ENCODE measurements around the gene MORN4. TPM values are rescaled to one million over a fixed set of nuclear protein-coding genes. Genes with fewer than 3 reads are reported as not detected.

MORN4 gene
- total and polyA plus RNA-seq, 9 of the 15 experiments (the other 6 are each of a cell fraction or from before 2014, with no cell fraction given): 8.3 to 23.9 (median 11.7) TPM

Other genes with a start within 250 kb of the MORN4 start
Only the 7 nearest of the 15 such genes appear.
- gene ANKRD2, start 60.7 kb downstream of the MORN4 start, total RNA-seq (2014; rRNA removed): not detected in 2 replicates
- not detected in 2 replicates for gene ANKRD2, start 60.7 kb downstream of the MORN4 start, total RNA-seq (2014; rRNA removed; fragmentation: Illumina TruSeq; extraction: Trizol)
- not detected in 2 replicates for gene ANKRD2, start 60.7 kb downstream of the MORN4 start, total RNA-seq (2015; rRNA removed; fragmentation: Illumina TruSeq; extraction: Trizol)
- gene ANKRD2, start 60.7 kb downstream of the MORN4 start, total RNA-seq (2021): not detected in 2 replicates
- gene ANKRD2, start 60.7 kb downstream of the MORN4 start, polyA plus RNA-seq (2011; rRNA removed): not detected in 2 replicates
- gene ANKRD2, start 60.7 kb downstream of the MORN4 start, polyA plus RNA-seq (2014; fragmentation: Illumina TruSeq; extraction: Trizol): not detected in 2 replicates
- gene ANKRD2, start 60.7 kb downstream of the MORN4 start, polyA plus RNA-seq (2014; fragmentation: Nextera tagmentation; extraction: Ambion mirVana): not detected
- gene ANKRD2, start 60.7 kb downstream of the MORN4 start, polyA plus RNA-seq (2014; rRNA removed): not detected in 2 replicates
- not detected in 2 replicates for gene HOGA1, start 49.1 kb downstream of the MORN4 start, total RNA-seq (2014; rRNA removed)
- not detected in 2 replicates for gene HOGA1, start 49.1 kb downstream of the MORN4 start, total RNA-seq (2014; rRNA removed; fragmentation: Illumina TruSeq; extraction: Trizol)
- not detected in 2 replicates for gene HOGA1, start 49.1 kb downstream of the MORN4 start, total RNA-seq (2015; rRNA removed; fragmentation: Illumina TruSeq; extraction: Trizol)
- not detected in 2 replicates for gene HOGA1, start 49.1 kb downstream of the MORN4 start, total RNA-seq (2021)
- gene HOGA1, start 49.1 kb downstream of the MORN4 start, polyA plus RNA-seq (2011; rRNA removed): not detected in 2 replicates
- not detected in 2 replicates for gene HOGA1, start 49.1 kb downstream of the MORN4 start, polyA plus RNA-seq (2014; fragmentation: Illumina TruSeq; extraction: Trizol)
- not detected for gene HOGA1, start 49.1 kb downstream of the MORN4 start, polyA plus RNA-seq (2014; fragmentation: Nextera tagmentation; extraction: Ambion mirVana)
- not detected in 2 replicates for gene HOGA1, start 49.1 kb downstream of the MORN4 start, polyA plus RNA-seq (2014; rRNA removed)
- gene C10orf62, start 43.8 kb downstream of the MORN4 start, total RNA-seq (2014; rRNA removed): not detected in 2 replicates
- not detected in 2 replicates for gene C10orf62, start 43.8 kb downstream of the MORN4 start, total RNA-seq (2014; rRNA removed; fragmentation: Illumina TruSeq; extraction: Trizol)
- gene C10orf62, start 43.8 kb downstream of the MORN4 start, total RNA-seq (2015; rRNA removed; fragmentation: Illumina TruSeq; extraction: Trizol): not detected in 2 replicates
- not detected in 2 replicates for gene C10orf62, start 43.8 kb downstream of the MORN4 start, total RNA-seq (2021)
- gene C10orf62, start 43.8 kb downstream of the MORN4 start, polyA plus RNA-seq (2011; rRNA removed): not detected in 2 replicates
- gene C10orf62, start 43.8 kb downstream of the MORN4 start, polyA plus RNA-seq (2014; fragmentation: Illumina TruSeq; extraction: Trizol): not detected in 2 replicates
- gene C10orf62, start 43.8 kb downstream of the MORN4 start, polyA plus RNA-seq (2014; fragmentation: Nextera tagmentation; extraction: Ambion mirVana): not detected
- not detected in 2 replicates for gene C10orf62, start 43.8 kb downstream of the MORN4 start, polyA plus RNA-seq (2014; rRNA removed)
- gene PI4K2A, start 7.2 kb upstream of the MORN4 start, total RNA-seq (2014; rRNA removed): 16.5 and 18.2 TPM in 2 replicates
- gene PI4K2A, start 7.2 kb upstream of the MORN4 start, total RNA-seq (2014; rRNA removed; fragmentation: Illumina TruSeq; extraction: Trizol): 11.1 and 11.3 TPM in 2 replicates
- gene PI4K2A, start 7.2 kb upstream of the MORN4 start, total RNA-seq (2015; rRNA removed; fragmentation: Illumina TruSeq; extraction: Trizol): 12.2 and 13.3 TPM in 2 replicates
- 18.6 and 20.1 TPM in 2 replicates for gene PI4K2A, start 7.2 kb upstream of the MORN4 start, total RNA-seq (2021)
- 24.2 and 28.4 TPM in 2 replicates for gene PI4K2A, start 7.2 kb upstream of the MORN4 start, polyA plus RNA-seq (2011; rRNA removed)
- 18.9 and 20.3 TPM in 2 replicates for gene PI4K2A, start 7.2 kb upstream of the MORN4 start, polyA plus RNA-seq (2014; fragmentation: Illumina TruSeq; extraction: Trizol)
- 1 to 10 TPM; 4.4 to 6.3 TPM for gene PI4K2A, start 7.2 kb upstream of the MORN4 start, polyA plus RNA-seq (2014; fragmentation: Nextera tagmentation; extraction: Ambion mirVana)
- gene PI4K2A, start 7.2 kb upstream of the MORN4 start, polyA plus RNA-seq (2014; rRNA removed): 16.4 and 18.9 TPM in 2 replicates
- 10.4 and 15.9 TPM in 2 replicates for gene AVPI1, start 53.7 kb upstream of the MORN4 start, total RNA-seq (2014; rRNA removed)
- gene AVPI1, start 53.7 kb upstream of the MORN4 start, total RNA-seq (2014; rRNA removed; fragmentation: Illumina TruSeq; extraction: Trizol): 3.8 and 4.4 TPM in 2 replicates
- 7.4 TPM in 2 replicates for gene AVPI1, start 53.7 kb upstream of the MORN4 start, total RNA-seq (2015; rRNA removed; fragmentation: Illumina TruSeq; extraction: Trizol)
- 9.1 and 10.8 TPM in 2 replicates for gene AVPI1, start 53.7 kb upstream of the MORN4 start, total RNA-seq (2021)
- 7.5 and 9.9 TPM in 2 replicates for gene AVPI1, start 53.7 kb upstream of the MORN4 start, polyA plus RNA-seq (2011; rRNA removed)
- gene AVPI1, start 53.7 kb upstream of the MORN4 start, polyA plus RNA-seq (2014; fragmentation: Illumina TruSeq; extraction: Trizol): 5.8 and 6.6 TPM in 2 replicates
- gene AVPI1, start 53.7 kb upstream of the MORN4 start, polyA plus RNA-seq (2014; fragmentation: Nextera tagmentation; extraction: Ambion mirVana): 1 to 10 TPM in 1 of 2 experiments, under 1 TPM in 1; 0.90 to 1.9 TPM
- 9.5 and 10.4 TPM in 2 replicates for gene AVPI1, start 53.7 kb upstream of the MORN4 start, polyA plus RNA-seq (2014; rRNA removed)
- gene MARVELD1, start 80.2 kb upstream of the MORN4 start, total RNA-seq (2014; rRNA removed): 2.8 and 5.6 TPM in 2 replicates
- gene MARVELD1, start 80.2 kb upstream of the MORN4 start, total RNA-seq (2014; rRNA removed; fragmentation: Illumina TruSeq; extraction: Trizol): 4.2 and 5.3 TPM in 2 replicates
- 5.7 and 7.1 TPM in 2 replicates for gene MARVELD1, start 80.2 kb upstream of the MORN4 start, total RNA-seq (2015; rRNA removed; fragmentation: Illumina TruSeq; extraction: Trizol)
- gene MARVELD1, start 80.2 kb upstream of the MORN4 start, total RNA-seq (2021): 9.8 and 9.9 TPM in 2 replicates
- gene MARVELD1, start 80.2 kb upstream of the MORN4 start, polyA plus RNA-seq (2011; rRNA removed): 9.5 and 14.7 TPM in 2 replicates
- gene MARVELD1, start 80.2 kb upstream of the MORN4 start, polyA plus RNA-seq (2014; fragmentation: Illumina TruSeq; extraction: Trizol): 8.9 and 12.5 TPM in 2 replicates
- gene MARVELD1, start 80.2 kb upstream of the MORN4 start, polyA plus RNA-seq (2014; fragmentation: Nextera tagmentation; extraction: Ambion mirVana): 1 to 10 TPM; 2.7 to 3.6 TPM
- 5.3 and 6.5 TPM in 2 replicates for gene MARVELD1, start 80.2 kb upstream of the MORN4 start, polyA plus RNA-seq (2014; rRNA removed)
- gene ZFYVE27, start 103.6 kb upstream of the MORN4 start, total RNA-seq (2014; rRNA removed): 15.3 and 16.6 TPM in 2 replicates
- 8.8 and 12.5 TPM in 2 replicates for gene ZFYVE27, start 103.6 kb upstream of the MORN4 start, total RNA-seq (2014; rRNA removed; fragmentation: Illumina TruSeq; extraction: Trizol)
- 13.3 and 13.9 TPM in 2 replicates for gene ZFYVE27, start 103.6 kb upstream of the MORN4 start, total RNA-seq (2015; rRNA removed; fragmentation: Illumina TruSeq; extraction: Trizol)
- gene ZFYVE27, start 103.6 kb upstream of the MORN4 start, total RNA-seq (2021): 21.4 and 24.0 TPM in 2 replicates
- 21.4 and 22.2 TPM in 2 replicates for gene ZFYVE27, start 103.6 kb upstream of the MORN4 start, polyA plus RNA-seq (2011; rRNA removed)
- gene ZFYVE27, start 103.6 kb upstream of the MORN4 start, polyA plus RNA-seq (2014; fragmentation: Illumina TruSeq; extraction: Trizol): 15.6 and 16.5 TPM in 2 replicates
- gene ZFYVE27, start 103.6 kb upstream of the MORN4 start, polyA plus RNA-seq (2014; fragmentation: Nextera tagmentation; extraction: Ambion mirVana): 1 to 10 TPM in 1 of 2 experiments, under 1 TPM in 1; 0.81 to 1.2 TPM
- gene ZFYVE27, start 103.6 kb upstream of the MORN4 start, polyA plus RNA-seq (2014; rRNA removed): 21.9 and 24.3 TPM in 2 replicates